CD14-positive monocyte (primary cell): ENCODE results near the gene GALNT18. TPM values are rescaled to one million over a fixed set of nuclear protein-coding genes. Genes with fewer than 3 reads are reported as not detected.

Experiments
- DNase-seq, 3 donors: peaks; one replicate each; pipeline ENCODE4 v3.0.0-alpha.2; 2011 to 2022
- H2AFZ ChIP-seq: 2 replicates; pipeline ENCODE4 v1.6.0; 2012; ENCODE audit warnings: mild to moderate bottlenecking, low read depth, low read length, inconsistent platforms; ENCODE audit not compliant: insufficient read depth, poor library complexity, severe bottlenecking
- H3K27ac ChIP-seq, 2 donors: 1 replicate in 1 of 2; 2 replicates in 1 of 2; pipeline ENCODE4 v1.5.1; 2012 to 2013; ENCODE audit warnings: low read length in 2 of 2, control low read depth in 1 of 2, inconsistent platforms in 1 of 2, low read depth in 1 of 2, mild to moderate bottlenecking in 1 of 2
- H3K27me3 ChIP-seq, 2 donors: one replicate each; pipeline versions ENCODE4 v1.6.0 to v1.6.1; 2011 to 2013; ENCODE audit warnings: low read length in 2 of 2; ENCODE audit not compliant: control insufficient read depth in 2 of 2, insufficient read depth in 2 of 2
- H3K36me3 ChIP-seq, 2 donors: replicated peaks in 1 of 2; 1 replicate in 1 of 2; 2 replicates in 1 of 2; pipeline versions ENCODE4 v1.5.1 to v1.6.1; 2012 to 2013; ENCODE audit warnings: low read length in 2 of 2, control low read depth in 1 of 2, inconsistent platforms in 1 of 2, mild to moderate bottlenecking in 1 of 2; ENCODE audit not compliant: insufficient read depth in 2 of 2, control insufficient read depth in 1 of 2
- H3K4me1 ChIP-seq, 2 donors: 1 replicate in 1 of 2; 2 replicates in 1 of 2; pipeline versions ENCODE4 v1.5.1 to v1.6.1; 2012 to 2013; ENCODE audit warnings: low read length in 2 of 2, control low read depth in 1 of 2, inconsistent platforms in 1 of 2, mild to moderate bottlenecking in 1 of 2, moderate library complexity in 1 of 2; ENCODE audit not compliant: insufficient read depth in 2 of 2, control insufficient read depth in 1 of 2
- H3K4me2 ChIP-seq: replicated peaks from 2 replicates; pipeline ENCODE3; 2012; ENCODE audit warnings: low read length, moderate library complexity, mild to moderate bottlenecking; ENCODE audit not compliant: poor library complexity, severe bottlenecking; ENCODE audit errors: extremely low read depth
- H3K4me3 ChIP-seq, 3 experiments: fragments of 200-600 bp in 1 of 3; sonication (generic) in 1 of 3; replicated peaks in 1 of 3; 1 replicate in 2 of 3; 2 replicates in 1 of 3; pipeline ENCODE4 v1.5.1; 2011 to 2013; ENCODE audit warnings: low read length in 3 of 3, mild to moderate bottlenecking in 3 of 3, control low read depth in 2 of 3, low read depth in 2 of 3, inconsistent platforms in 1 of 3, moderate library complexity in 1 of 3
- H3K79me2 ChIP-seq: 2 replicates; pipeline ENCODE4 v1.6.0; 2012; ENCODE audit warnings: mild to moderate bottlenecking, control low read depth, inconsistent platforms, low read length, moderate library complexity; ENCODE audit not compliant: insufficient read depth
- H3K9ac ChIP-seq: 2 replicates; pipeline ENCODE4 v1.6.0; 2017; ENCODE audit warnings: low read length, mild to moderate bottlenecking; ENCODE audit not compliant: insufficient read depth, poor library complexity, severe bottlenecking
- H3K9me3 ChIP-seq, 2 donors: replicated peaks in 1 of 2; 1 replicate in 1 of 2; 2 replicates in 1 of 2; pipeline versions ENCODE4 v1.5.1 to v1.6.1; 2012 to 2013; ENCODE audit warnings: low read length in 2 of 2, control low read depth in 1 of 2; ENCODE audit not compliant: control insufficient read depth in 1 of 2, insufficient read depth in 1 of 2
- H4K20me1 ChIP-seq: 2 replicates; pipeline ENCODE4 v1.6.0; 2012; ENCODE audit warnings: mild to moderate bottlenecking, low read length, control low read depth, moderate library complexity; ENCODE audit not compliant: insufficient read depth
- H3K27ac Mint-ChIP-seq, 7 donors: one replicate each; pipeline ENCODE4 v1.8.0; 2020; ENCODE audit warnings: mild to moderate bottlenecking in 7 of 7, mixed read lengths in 7 of 7, moderate library complexity in 6 of 7, inconsistent platforms in 2 of 7
- H3K27me3 Mint-ChIP-seq, 3 donors: one replicate each; pipeline ENCODE4 v1.8.0; 2021 to 2022; ENCODE audit warnings: low read depth in 3 of 3, mild to moderate bottlenecking in 3 of 3, mixed read lengths in 3 of 3, moderate library complexity in 3 of 3, inconsistent platforms in 1 of 3
- H3K36me3 Mint-ChIP-seq, 2 donors: one replicate each; pipeline ENCODE4 v1.8.0; 2020; ENCODE audit warnings: mixed read lengths in 2 of 2, inconsistent platforms in 1 of 2, mild to moderate bottlenecking in 1 of 2
- H3K4me1 Mint-ChIP-seq: one replicate; pipeline ENCODE4 v1.8.0; 2020; ENCODE audit warnings: mild to moderate bottlenecking, mixed read lengths
- H3K4me3 Mint-ChIP-seq, 2 donors: one replicate each; pipeline ENCODE4 v1.8.0; 2020; ENCODE audit warnings: mild to moderate bottlenecking in 2 of 2, mixed read lengths in 2 of 2, moderate library complexity in 1 of 2
- H3K9me3 Mint-ChIP-seq, 7 donors: one replicate each; pipeline ENCODE4 v1.8.0; 2020 to 2022; ENCODE audit warnings: mixed read lengths in 7 of 7, mild to moderate bottlenecking in 6 of 7, moderate library complexity in 6 of 7, inconsistent platforms in 2 of 7
- CTCF ChIP-seq: fragments of 200-600 bp; IDR thresholded peaks from one replicate; pipeline ENCODE4 v1.8.0; 2022; ENCODE audit warnings: antibody characterized with exemption, mild to moderate bottlenecking
- WGBS: methylation state at CpG from one replicate; pipeline ENCODE4 v1.1.5; 2013; ENCODE audit warnings: missing lambda C conversion rate; ENCODE audit not compliant: insufficient coverage; 5-methylcytosine and 5-hydroxymethylcytosine counted together
- intact Hi-C, 2 donors: fragments of 100-400 bp; cut with micrococcal nuclease; formaldehyde crosslinking; loops; one replicate each; pipeline versions ENCODE4 v1.15.0 to v1.15.1; 2023
- polyA plus RNA-seq, 3 donors: library from polyadenylated mRNA; depleted of rRNA in 1 of 3; unstranded in 2 of 3; stranded (reverse) in 1 of 3; fragments of 300-500 nt in 2 of 3; fragments of >200 nt in 1 of 3; fragmentation: Illumina TruSeq in 2 of 3; gene quantifications; 1 replicate in 2 of 3; 2 replicates in 1 of 3; pipeline ENCODE4 v1.2.3, GENCODE V29; 2012 to 2021

The GALNT18 gene
- polyA plus RNA-seq, 3 donors = not detected

- H3K27ac Mint-ChIP-seq = peak overlapping the region in 1 of 7 donors; percentile 50
- TF ChIP-seq CTCF = no peak
These were observed 108.9 kb downstream of the GALNT18 start for GRCh38 chr11:11512929-11513328.

GRCh38 chr11:11512502-11512901 is 109.3 kb downstream of the GALNT18 start:
- H4K20me1 ChIP-seq = no peaks in the 10 kb centered on the region
- Mint-ChIP-seq H3K4me1 (no peaks in the 10 kb centered on the region), H3K27ac (no peak overlapping the region), H3K27me3 (peaks cover 3 to 5% (median 5%) of the 10 kb centered on the region in 3 donors), H3K36me3 (no peaks in the 10 kb centered on the region), H3K4me3 (no peak overlapping the region), H3K9me3 (no peaks in the 10 kb centered on the region)
- H3K9me3 ChIP-seq = no peaks in the 10 kb centered on the region
- WGBS = no CpG with 5 or more reads among the region's 6 CpGs
- H3K4me2 ChIP-seq = no peak overlapping the region
- no peaks in the 10 kb centered on the region for H3K36me3 ChIP-seq
- H3K27me3 ChIP-seq = no peaks in the 10 kb centered on the region
- no peak overlapping the region for H3K4me3 ChIP-seq
- no peak for DNase-seq
- H3K27ac ChIP-seq = no peak overlapping the region
- no peaks in the 10 kb centered on the region for H3K79me2 ChIP-seq
- H2AFZ ChIP-seq = no peak overlapping the region
- intact Hi-C loops = no loop called here
- H3K9ac ChIP-seq = no peak overlapping the region
- no peaks in the 10 kb centered on the region for H3K4me1 ChIP-seq
- TF ChIP-seq CTCF = no peak

More at GRCh38 chr11:11512929-11513328, 108.9 kb downstream of the GALNT18 start:
- WGBS = 86% methylated on average over 1 of the region's 4 CpGs
- Histone ChIP-seq H3K9ac (no peak overlapping the region), H3K27ac (no peak overlapping the region), H3K79me2 (no peaks in the 10 kb centered on the region), H3K36me3 (no peaks in the 10 kb centered on the region), H2AFZ (no peak overlapping the region), H3K4me2 (no peak overlapping the region), H3K4me3 (no peak overlapping the region), H4K20me1 (no peaks in the 10 kb centered on the region), H3K4me1 (no peaks in the 10 kb centered on the region), H3K9me3 (no peaks in the 10 kb centered on the region), H3K27me3 (no peaks in the 10 kb centered on the region)
- Mint-ChIP-seq H3K27me3 (peaks cover 3 to 5% (median 3%) of the 10 kb centered on the region in 3 donors), H3K4me1 (no peaks in the 10 kb centered on the region), H3K36me3 (no peaks in the 10 kb centered on the region), H3K4me3 (no peak overlapping the region), H3K9me3 (no peaks in the 10 kb centered on the region)
- intact Hi-C loops = no loop called here
- no peak for DNase-seq
